Panc1 (cell line): ENCODE results near the gene LRRC8C.

ENCODE experiments used
- CTCF ChIP-seq: fragments of 450-650 bp; IDR thresholded peaks from 2 replicates; pipeline ENCODE4 v1.5.1; 2017; ENCODE audit warnings: mild to moderate bottlenecking
- POLR2AphosphoS5 ChIP-seq: IDR thresholded peaks from 2 replicates; pipeline ENCODE4 v1.6.1; 2012; ENCODE audit warnings: mild to moderate bottlenecking, low read depth, low read length, moderate library complexity
- TCF7L2 ChIP-seq: IDR thresholded peaks from 2 replicates; pipeline ENCODE4 v1.6.1; 2011; ENCODE audit warnings: mild to moderate bottlenecking, low read depth, low read length, inconsistent platforms

DNA sequence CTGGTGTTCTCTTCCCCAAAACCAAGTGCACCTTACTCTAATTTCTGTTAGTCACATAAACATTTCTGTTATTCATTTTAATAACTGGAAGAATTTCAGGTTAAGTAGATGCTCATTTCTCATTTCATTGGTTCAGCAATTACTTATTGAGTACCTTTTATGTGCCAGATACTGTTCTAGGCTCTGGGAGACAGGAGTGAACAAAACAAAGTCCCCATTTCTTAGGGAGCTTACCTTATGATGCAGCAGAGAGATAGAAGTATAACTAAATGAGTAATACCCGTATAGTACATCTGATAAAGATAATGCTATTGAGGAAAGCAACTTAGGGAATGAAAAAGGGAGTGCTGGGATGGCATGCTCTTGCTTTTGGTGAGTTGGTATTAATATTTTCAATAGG is 33.7 kb downstream of the LRRC8C start:
- TF ChIP-seq TCF7L2 (no peak), POLR2AphosphoS5 (no peak), CTCF (no peak)
